Measurements from ENCODE around the gene ACOT11. TPM values are rescaled to one million over a fixed set of nuclear protein-coding genes. Genes with fewer than 3 reads are reported as not detected.

ACOT11 gene
- total RNA-seq, 1 donor from 2014 or later, result 3.1 TPM

DNA sequence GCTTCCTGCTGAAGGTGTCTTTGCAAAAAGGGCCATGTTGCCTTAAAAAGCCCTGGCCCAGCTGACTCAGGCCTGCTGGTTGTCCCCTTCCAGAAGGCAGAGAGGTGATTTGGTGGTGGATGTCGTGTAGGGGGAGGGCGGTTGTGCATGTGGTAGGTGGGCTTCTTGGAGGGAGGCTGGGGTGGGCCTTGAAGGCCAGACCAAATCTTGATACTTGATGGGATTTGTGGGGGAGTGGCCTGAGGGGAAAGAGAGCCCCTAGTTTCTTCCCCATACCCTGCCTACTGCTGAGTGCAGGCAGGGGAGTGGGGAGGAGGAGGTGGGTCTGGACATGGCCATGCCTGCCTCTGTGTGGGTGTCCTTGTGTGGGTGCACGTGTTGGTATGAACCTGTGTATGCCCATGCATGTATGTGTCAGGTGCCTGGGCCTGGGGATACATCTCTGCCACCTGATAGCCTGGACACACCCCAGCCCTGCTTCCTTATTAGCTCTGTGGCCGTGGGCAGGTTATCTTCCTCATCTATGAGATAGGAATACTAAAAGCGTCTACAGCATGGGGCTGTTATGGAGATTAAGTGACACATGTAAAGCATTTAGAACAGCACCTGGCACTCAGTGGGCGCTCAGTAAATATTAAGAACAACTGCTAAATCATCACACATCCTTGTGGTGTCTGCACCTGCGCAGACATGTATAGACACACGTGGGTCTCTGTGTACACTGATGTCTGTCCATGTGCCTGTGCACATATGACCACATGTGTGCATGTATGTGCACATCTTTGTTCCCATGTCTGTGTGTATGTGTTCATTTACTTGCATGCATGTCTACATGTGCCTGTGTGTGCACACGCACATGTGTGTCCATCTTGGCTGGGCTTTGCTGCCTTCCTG is 58.3 kb downstream of the ACOT11 start:
- DNase-seq (ENCODE audit: low read depth, low spot score), result no peak
- H3K9me3 Mint-ChIP-seq, result no peaks in the 10 kb centered on the region
- H3K36me3 Mint-ChIP-seq (ENCODE audit: low read depth), result no peaks in the 10 kb centered on the region
- H3K27me3 Mint-ChIP-seq (ENCODE audit: low read depth), result no peaks in the 10 kb centered on the region
- TF ChIP-seq, protein P1, sequence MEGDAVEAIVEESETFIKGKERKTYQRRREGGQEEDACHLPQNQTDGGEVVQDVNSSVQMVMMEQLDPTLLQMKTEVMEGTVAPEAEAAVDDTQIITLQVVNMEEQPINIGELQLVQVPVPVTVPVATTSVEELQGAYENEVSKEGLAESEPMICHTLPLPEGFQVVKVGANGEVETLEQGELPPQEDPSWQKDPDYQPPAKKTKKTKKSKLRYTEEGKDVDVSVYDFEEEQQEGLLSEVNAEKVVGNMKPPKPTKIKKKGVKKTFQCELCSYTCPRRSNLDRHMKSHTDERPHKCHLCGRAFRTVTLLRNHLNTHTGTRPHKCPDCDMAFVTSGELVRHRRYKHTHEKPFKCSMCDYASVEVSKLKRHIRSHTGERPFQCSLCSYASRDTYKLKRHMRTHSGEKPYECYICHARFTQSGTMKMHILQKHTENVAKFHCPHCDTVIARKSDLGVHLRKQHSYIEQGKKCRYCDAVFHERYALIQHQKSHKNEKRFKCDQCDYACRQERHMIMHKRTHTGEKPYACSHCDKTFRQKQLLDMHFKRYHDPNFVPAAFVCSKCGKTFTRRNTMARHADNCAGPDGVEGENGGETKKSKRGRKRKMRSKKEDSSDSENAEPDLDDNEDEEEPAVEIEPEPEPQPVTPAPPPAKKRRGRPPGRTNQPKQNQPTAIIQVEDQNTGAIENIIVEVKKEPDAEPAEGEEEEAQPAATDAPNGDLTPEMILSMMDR (conservative IDR thresholded peaks at IDR 0.05), result no peak
- H3K4me3 Mint-ChIP-seq, result no peak overlapping the region
- H3K4me1 Mint-ChIP-seq, result no peaks in the 10 kb centered on the region
- peak overlapping the region; percentile 87 for H3K27ac Mint-ChIP-seq (ENCODE audit: unreplicated experiment)

GRCh38 chr1:54606990-54607325 is 58.9 kb downstream of the ACOT11 start:
- DNase-seq (ENCODE audit: low read depth, low spot score), result no peak
- no peaks in the 10 kb centered on the region for H3K36me3 Mint-ChIP-seq (ENCODE audit: low read depth)
- H3K9me3 Mint-ChIP-seq, result no peaks in the 10 kb centered on the region
- H3K4me1 Mint-ChIP-seq, result no peaks in the 10 kb centered on the region
- no peak overlapping the region for H3K4me3 Mint-ChIP-seq
- no peaks in the 10 kb centered on the region for H3K27me3 Mint-ChIP-seq (ENCODE audit: low read depth)
- H3K27ac Mint-ChIP-seq (ENCODE audit: unreplicated experiment), result no peak overlapping the region
- TF ChIP-seq, protein P1 (conservative IDR thresholded peaks at IDR 0.05), result no peak

DNA sequence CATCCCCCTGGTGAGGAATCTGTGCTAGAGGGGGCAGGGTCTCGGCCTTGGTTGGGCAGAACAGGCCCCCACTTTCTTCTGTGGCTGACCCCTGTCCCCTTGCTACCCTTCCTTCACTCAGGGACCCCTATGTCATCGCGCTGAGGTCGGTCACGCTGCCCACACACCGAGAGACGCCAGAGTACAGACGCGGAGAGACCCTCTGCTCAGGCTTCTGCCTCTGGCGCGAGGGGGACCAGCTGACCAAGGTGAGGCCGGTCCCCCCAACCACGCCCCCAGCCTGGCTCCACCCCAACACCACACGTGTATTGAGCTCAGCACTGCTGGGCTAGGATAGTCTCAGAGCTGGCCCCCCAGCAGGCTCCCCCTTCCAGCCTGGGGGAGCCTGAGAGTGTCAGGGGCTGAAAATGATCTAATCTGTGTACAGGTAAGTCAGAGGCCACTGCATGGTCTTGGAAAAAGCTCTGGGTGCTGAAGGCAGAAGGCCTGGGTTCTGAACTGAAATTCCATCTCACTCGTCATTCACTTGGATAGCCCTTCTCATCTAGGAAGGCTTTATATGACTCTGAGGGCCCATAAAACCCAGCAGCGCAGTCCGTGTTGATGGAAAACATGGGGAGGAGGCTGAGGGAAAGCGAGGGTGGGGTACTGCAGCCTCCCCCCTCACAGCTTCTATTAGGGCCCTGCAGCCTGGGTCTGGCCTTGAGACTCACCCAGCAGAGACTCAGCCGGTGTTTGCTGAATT is 60.0 kb downstream of the ACOT11 start:
- Mint-ChIP-seq H3K9me3 (no peaks in the 10 kb centered on the region), H3K36me3 (ENCODE audit: low read depth) (no peaks in the 10 kb centered on the region), H3K4me1 (no peaks in the 10 kb centered on the region), H3K27ac (ENCODE audit: unreplicated experiment) (no peak overlapping the region), H3K4me3 (no peak overlapping the region), H3K27me3 (ENCODE audit: low read depth) (no peaks in the 10 kb centered on the region)
- no peak for DNase-seq (ENCODE audit: low read depth, low spot score)
- TF ChIP-seq, protein P1 (conservative IDR thresholded peaks at IDR 0.05), result no peak

- no peak for DNase-seq (ENCODE audit: low read depth, low spot score)
- no peaks in the 10 kb centered on the region for H3K4me1 Mint-ChIP-seq
- no peaks in the 10 kb centered on the region for H3K9me3 Mint-ChIP-seq
- H3K36me3 Mint-ChIP-seq (ENCODE audit: low read depth), result no peaks in the 10 kb centered on the region
- no peak overlapping the region for H3K4me3 Mint-ChIP-seq
- peak overlapping the region; percentile 50 for H3K27ac Mint-ChIP-seq (ENCODE audit: unreplicated experiment)
- H3K27me3 Mint-ChIP-seq (ENCODE audit: low read depth), result no peaks in the 10 kb centered on the region
- TF ChIP-seq, protein P1 (conservative IDR thresholded peaks at IDR 0.05), result no peak
Measured at GRCh38 chr1:54608566-54609230, 60.7 kb downstream of the ACOT11 start.

GRCh38 chr1:54609301-54609921 is 61.4 kb downstream of the ACOT11 start:
- no peak overlapping the region for H3K27ac Mint-ChIP-seq (ENCODE audit: unreplicated experiment)
- H3K4me3 Mint-ChIP-seq, result no peak overlapping the region
- H3K36me3 Mint-ChIP-seq (ENCODE audit: low read depth), result no peaks in the 10 kb centered on the region
- no peaks in the 10 kb centered on the region for H3K9me3 Mint-ChIP-seq
- no peaks in the 10 kb centered on the region for H3K27me3 Mint-ChIP-seq (ENCODE audit: low read depth)
- TF ChIP-seq, protein P1 (conservative IDR thresholded peaks at IDR 0.05), result no peak
- no peak for DNase-seq (ENCODE audit: low read depth, low spot score)
- no peaks in the 10 kb centered on the region for H3K4me1 Mint-ChIP-seq
